SH-SY5Y (cell line): ENCODE results near the gene KRT7.

Experiments used
- GATA2 ChIP-seq: IDR thresholded peaks from 2 replicates; pipeline ENCODE4 v1.6.1; 2011; ENCODE audit warnings: mild to moderate bottlenecking, low read depth, low read length
- GATA3 ChIP-seq: IDR thresholded peaks from 2 replicates; pipeline ENCODE4 v1.6.1; 2011; ENCODE audit warnings: low read depth, mild to moderate bottlenecking, low read length, moderate library complexity

GRCh38 chr12:52241205-52241842, 8.3 kb downstream of the KRT7 start:
- TF ChIP-seq GATA3, result no peak
- TF ChIP-seq GATA2, result no peak
